HG02981 (cell line): ENCODE results near the gene HIP1.
"Not testable (repeated sequence)": the region's sequence is repeated elsewhere in the genome, so short reads cannot be mapped to it uniquely, and the experiment has no call there.

Experiments used
- ATAC-seq: cut with Tn5 transposase; IDR thresholded peaks from one replicate; pipeline ENCODE4 v1.9.1; 2021; ENCODE audit warnings: mild to moderate bottlenecking, moderate library complexity; ENCODE audit not compliant: unreplicated experiment

HIP1 gene

GRCh38 chr7:75534727-75535307 is 203.9 kb downstream of the HIP1 start:
- no peak for ATAC-seq

- no peak for ATAC-seq
Observed at GRCh38 chr7:75533926-75534325, 204.8 kb downstream of the HIP1 start.

GRCh38 chr7:75532639-75533038 is 206.1 kb downstream of the HIP1 start:
- no peak for ATAC-seq

GRCh38 chr7:75531359-75531821 is 207.4 kb downstream of the HIP1 start:
- no peak for ATAC-seq

- not testable (repeated sequence) for ATAC-seq
Observed at GRCh38 chr7:75527224-75527722, 211.5 kb downstream of the HIP1 start.

- ATAC-seq: not testable (repeated sequence)
Observed at GRCh38 chr7:75521727-75522126, 217.0 kb downstream of the HIP1 start.

- not testable (repeated sequence) for ATAC-seq
Observed at GRCh38 chr7:75518842-75519241, 219.9 kb downstream of the HIP1 start.

- ATAC-seq: not testable (repeated sequence)
Observed at GRCh38 chr7:75509033-75509432, 229.7 kb downstream of the HIP1 start.

GRCh38 chr7:75492020-75492419 is 246.7 kb downstream of the HIP1 start, which contains the start of gene SPDYE5:
Gene SPDYE5, plus strand, starts transcription at chr7:75492320. Its CDS starts 1,728 bp downstream, at chr7:75494048.
- ATAC-seq: not testable (repeated sequence)

- ATAC-seq: peak; percentile 98
Observed at GRCh38 chr7:75485979-75486643, 252.6 kb downstream of the HIP1 start, which contains the start of gene POM121C. Gene POM121C, minus strand, starts transcription at chr7:75486299. Its CDS starts 44,803 bp downstream, at chr7:75441496.

GRCh38 chr7:75485355-75485978 is 253.3 kb downstream of the HIP1 start:
- not testable (repeated sequence) for ATAC-seq
